CD4-positive, alpha-beta T cell treated with Interleukin-2 at 100 ng/mL for 4 hours (primary cell): ENCODE measurements around the gene NLRX1.
A peak's percentile ranks its signal among the peaks of the same experiment; 100 is the strongest.
"Not testable (repeated sequence)": the region's sequence is repeated elsewhere in the genome, so short reads cannot be mapped to it uniquely, and the experiment has no call there.

Experiments
- DNase-seq: peaks from one replicate; pipeline ENCODE4 v3.0.0-alpha.2; 2020; ENCODE audit warnings: low spot score

The NLRX1 gene

GRCh38 chr11:119153049-119153818 lies 15.3 kb upstream of the NLRX1 start:
- DNase-seq, result no peak

DNA sequence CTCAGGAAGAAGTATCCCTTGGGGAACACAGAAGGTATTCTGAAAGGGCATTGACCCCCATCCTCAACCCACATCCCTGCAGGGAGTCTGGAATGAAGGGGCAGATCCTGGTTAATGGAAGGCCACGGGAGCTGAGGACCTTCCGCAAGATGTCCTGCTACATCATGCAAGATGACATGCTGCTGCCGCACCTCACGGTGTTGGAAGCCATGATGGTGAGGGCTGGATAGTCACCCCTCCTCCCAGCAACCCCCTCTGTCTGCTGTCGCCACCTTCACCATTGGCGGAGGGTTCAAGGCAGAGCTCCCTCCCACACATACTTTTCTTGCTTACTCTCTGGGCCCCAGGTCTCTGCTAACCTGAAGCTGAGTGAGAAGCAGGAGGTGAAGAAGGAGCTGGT lies 14.3 kb upstream of the NLRX1 start:
- DNase-seq, result no peak

- no peak for DNase-seq
Observed at GRCh38 chr11:119155733-119156492, 12.6 kb upstream of the NLRX1 start.

DNA sequence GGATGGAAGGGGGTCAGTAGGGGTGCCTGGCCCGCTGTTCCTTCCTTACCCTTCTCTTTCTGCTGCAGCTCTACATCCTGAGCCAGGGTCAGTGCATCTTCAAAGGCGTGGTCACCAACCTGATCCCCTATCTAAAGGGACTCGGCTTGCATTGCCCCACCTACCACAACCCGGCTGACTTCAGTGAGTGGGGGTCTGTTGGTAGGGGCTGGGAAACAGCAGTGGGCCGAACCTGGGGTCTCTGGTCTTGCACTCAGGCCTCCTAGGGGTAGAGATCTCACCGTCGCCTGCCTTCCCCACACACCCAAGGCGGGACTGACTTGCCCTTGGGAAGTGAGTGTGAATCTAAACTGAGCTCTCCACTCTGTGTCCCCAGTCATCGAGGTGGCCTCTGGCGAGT lies 12.0 kb upstream of the NLRX1 start:
- DNase-seq, result no peak

DNA sequence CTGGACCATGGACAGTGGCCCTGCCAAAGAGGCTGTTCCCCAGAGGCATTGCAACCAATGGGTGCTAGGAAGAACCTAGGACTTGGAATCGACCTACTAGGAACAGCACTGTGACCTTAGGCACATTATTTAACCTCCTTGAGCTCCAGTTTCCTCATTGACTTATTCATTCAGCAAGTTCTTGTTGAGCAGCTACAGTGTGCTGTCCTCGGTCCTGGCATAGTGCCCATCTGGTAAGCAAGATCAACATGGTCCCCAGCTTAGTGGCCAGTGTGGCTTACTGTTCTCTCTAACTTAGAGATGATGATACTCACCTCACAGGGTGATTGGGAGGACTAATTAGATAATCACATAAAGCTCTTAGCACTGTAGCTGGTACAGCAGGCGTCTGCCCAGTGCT lies 11.5 kb upstream of the NLRX1 start:
- DNase-seq, result no peak

DNA sequence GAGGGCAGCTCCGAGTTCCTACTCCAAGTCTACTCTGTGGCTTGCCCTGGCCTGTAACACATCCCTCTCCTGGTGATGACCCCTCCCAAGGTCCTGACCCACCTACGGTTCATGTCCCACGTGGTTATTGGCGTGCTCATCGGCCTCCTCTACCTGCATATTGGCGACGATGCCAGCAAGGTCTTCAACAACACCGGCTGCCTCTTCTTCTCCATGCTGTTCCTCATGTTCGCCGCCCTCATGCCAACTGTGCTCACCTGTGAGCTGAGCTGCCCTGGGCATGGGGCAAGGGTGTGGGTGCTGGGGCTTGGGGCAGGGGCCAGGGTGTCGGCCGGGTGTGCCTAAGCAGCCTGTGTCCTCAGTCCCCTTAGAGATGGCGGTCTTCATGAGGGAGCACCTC lies 10.1 kb upstream of the NLRX1 start:
- DNase-seq, result no peak

- DNase-seq, result no peak
Observed at GRCh38 chr11:119160151-119160550, 8.4 kb upstream of the NLRX1 start.

DNA sequence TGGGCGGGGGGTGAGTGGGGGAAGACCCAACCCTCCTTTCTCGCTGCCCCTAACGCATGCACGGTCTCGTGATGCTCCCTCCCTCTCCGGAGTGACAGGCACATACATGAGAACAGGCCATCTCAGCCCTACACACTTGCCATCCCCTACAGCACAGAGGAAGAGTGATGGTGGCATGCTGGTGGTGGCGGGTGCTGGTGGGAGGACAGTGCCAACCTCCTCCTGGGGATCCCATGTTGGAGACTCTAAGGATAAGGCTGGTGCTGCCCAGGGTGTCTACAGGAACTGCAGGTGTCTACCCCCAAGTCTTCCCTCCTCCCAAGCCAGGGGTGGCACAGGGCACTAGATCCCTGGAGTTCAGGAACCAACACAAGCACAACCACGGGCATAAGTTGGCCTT lies 6.7 kb upstream of the NLRX1 start:
- no peak for DNase-seq

DNA sequence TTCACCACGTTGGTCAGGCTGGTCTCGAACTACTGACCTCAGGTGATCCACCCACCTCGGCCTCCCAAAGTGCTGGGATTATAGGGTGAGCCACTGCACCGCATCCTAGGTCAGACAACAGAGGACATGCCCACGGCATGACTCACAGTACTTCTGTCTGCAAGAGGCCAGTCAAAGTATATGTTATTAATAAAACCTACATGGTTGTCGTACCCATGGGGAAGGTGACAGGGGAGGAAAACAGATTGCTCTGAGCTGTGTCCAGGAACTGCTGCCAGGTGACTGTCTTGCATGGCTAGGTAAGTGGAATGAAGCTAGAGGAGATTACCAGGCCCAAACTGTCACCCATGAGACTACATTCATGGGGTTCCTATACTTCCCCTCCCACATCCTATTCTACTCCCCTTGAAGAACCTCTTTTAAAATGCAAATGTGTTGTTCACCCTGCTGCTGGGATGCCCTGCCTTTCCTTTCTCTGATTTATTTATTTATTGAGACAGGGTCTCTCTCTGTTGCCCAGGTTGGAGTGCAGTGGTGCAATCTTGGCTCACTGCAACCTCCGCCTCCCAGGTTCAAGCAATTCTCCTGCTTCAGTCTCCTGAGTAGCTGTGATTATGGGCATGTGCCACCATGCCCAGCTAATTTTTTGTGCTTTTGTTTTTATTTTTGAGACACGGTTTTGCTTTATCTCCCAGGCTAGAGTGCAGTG lies 2.0 kb upstream of the NLRX1 start:
- no peak for DNase-seq

DNA sequence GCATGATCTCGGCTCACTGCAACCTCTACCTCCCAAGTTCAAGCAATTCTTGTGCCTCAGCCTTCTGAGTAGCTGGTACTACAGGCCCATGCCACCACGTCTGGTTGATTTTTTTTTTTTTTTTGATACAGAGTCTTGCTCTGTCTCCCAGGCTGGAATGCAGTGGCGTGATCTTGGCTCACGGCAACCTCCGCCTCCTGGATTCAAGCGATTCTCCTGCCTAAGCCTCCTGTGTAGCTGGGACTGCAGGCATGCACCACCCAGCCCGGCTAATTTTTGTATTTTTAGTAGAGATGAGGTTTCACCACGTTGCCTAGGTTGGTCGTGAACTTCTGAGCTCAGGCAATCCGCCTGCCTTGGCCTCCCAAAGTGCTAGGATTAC lies 1.5 kb upstream of the NLRX1 start:
- not testable (repeated sequence) for DNase-seq

DNA sequence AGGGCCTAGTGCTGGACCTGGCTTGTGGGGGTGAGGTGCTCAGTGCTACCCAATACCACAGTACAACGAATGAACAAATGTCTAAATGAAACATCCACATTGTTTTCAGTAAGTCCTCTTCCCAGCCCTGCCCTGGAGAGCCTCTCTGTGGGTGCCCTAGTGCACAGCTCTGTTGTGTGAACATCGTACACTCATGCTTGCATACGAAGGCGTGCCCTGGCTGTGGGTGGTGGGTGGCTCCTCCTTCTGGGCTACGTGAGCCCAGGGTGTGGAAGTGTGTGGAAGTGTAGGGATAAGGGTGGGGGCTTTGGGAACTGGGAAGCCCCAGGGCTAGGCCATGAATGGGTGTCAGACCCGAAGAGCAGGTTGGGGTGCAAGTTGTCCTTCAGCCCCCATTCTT lies 592 bp upstream of the NLRX1 start:
- no peak for DNase-seq

- peak; percentile 16 for DNase-seq
Observed at GRCh38 chr11:119169282-119169719, 776 bp downstream of the NLRX1 start.

DNA sequence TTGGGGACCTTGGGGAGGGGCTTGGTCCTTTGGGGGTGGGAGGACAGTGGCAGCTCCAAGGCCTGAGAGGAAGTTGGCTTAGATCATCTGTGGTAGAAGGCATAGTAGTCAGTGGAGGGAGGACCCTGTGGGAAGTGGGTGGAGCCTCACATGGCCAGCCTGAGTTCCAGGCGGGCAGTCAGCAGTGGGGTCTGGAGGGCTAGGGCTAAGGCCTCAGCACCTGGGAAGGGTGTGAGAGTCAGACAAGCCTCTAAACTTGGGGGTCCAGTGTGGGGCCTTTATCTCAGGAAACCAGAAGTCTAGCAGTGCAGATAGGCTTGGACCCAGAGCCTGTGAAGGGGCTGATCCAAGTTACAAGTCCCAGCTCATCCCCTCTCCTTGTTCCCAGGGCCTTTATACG lies 4.0 kb downstream of the NLRX1 start:
- DNase-seq, result no peak

GRCh38 chr11:119173453-119173852 lies 4.9 kb downstream of the NLRX1 start:
- DNase-seq, result no peak

GRCh38 chr11:119175493-119176077 lies 7.1 kb downstream of the NLRX1 start:
- no peak for DNase-seq

DNA sequence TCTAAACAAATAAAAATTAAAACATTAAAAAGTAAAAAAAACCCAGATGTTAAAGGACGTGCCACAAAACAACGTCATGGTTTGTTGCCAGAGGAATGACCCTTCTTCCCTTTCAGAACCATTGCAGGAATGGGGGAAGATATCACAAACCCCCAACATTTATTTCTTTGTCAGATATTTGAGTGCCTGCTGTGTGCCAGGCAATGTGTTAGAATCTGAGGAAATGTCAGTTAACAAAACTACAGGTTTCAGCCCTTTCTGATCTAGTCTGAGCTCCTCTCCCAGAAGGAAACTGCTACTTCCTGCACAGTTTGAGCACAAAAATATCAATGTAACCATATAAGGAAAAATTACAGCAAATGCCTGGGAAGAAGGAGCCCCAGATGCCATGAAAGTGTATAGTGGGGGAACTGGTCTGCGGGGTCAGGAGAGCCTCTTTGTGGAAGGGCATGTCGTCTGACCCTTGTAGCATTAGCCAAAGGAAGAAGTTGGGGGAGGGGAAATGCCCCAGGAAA lies 9.7 kb downstream of the NLRX1 start:
- no peak for DNase-seq

DNA sequence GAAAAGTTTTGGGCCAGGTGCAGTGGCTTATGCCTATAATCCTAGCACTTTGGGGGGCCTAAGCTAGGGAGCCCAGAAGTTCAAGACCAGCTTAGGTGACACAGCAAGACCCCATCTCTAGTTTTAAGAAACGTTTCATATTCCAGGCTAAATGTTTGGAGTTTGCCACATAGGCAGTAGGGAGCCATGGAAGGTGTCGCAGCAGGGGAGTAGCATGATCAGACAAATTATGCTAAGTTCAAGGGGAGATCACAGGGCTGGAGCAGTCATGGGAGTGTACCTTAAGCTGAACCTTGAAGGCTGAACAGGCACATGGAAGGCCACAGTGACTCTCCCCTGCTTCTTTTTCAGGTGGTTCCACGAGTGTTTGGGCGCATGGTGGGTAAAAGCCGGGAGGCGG lies 10.8 kb downstream of the NLRX1 start:
- DNase-seq, result no peak

DNA sequence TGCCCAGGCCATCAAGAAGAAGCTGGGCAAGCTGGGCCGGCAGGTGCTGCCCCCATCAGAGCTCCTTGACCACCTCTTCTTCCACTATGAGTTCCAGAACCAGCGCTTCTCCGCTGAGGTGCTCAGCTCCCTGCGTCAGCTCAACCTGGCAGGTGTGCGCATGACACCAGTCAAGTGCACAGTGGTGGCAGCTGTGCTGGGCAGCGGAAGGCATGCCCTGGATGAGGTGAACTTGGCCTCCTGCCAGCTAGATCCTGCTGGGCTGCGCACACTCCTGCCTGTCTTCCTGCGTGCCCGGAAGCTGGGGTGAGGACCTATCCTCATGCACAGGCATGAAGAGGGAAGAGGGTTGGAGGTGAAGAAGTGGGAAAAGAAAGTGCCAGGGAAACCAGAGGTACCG lies 11.5 kb downstream of the NLRX1 start:
- DNase-seq, result no peak

DNA sequence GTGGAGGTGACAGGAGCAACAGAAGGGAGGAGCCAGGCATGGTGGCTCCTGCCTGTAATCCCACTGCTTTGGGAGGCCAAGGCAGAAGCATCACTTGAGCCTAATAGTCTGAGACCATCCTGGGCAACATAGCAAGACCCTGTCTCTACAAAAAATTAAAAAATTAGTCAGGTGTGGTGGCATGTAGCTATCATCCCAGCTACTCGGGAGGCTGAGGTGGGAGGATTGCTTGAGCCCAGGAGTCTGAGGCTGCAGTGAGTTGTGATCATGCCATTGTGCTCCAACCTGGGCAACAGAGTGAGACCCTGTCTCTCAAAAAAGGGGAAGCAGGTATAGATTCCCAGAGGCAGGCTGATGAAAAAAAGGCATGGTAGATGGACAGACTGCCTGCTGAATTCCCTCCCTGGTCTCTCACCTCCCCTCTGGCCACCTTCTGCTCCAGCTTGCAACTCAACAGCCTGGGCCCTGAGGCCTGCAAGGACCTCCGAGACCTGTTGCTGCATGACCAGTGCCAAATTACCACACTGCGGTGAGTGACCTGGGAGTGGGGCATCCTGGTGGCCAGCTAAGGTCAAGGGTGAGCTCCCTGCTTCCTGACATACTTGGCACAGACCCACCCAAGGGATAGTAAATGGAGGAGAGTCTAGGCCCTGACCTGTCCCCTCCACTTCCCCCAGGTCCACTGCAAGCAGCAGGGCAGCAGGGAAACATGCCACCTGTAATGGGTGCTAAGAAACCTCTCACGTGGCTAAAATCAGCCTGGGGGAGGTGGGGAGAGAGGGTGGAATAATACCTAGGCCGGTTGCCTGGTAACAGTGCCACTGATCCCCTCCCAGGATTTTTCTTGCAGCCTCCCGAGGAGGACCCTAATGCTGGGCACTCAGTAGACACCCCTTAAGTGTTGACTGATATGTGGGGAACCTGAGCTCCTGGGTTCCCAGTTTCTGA lies 12.5 kb downstream of the NLRX1 start:
- no peak for DNase-seq

DNA sequence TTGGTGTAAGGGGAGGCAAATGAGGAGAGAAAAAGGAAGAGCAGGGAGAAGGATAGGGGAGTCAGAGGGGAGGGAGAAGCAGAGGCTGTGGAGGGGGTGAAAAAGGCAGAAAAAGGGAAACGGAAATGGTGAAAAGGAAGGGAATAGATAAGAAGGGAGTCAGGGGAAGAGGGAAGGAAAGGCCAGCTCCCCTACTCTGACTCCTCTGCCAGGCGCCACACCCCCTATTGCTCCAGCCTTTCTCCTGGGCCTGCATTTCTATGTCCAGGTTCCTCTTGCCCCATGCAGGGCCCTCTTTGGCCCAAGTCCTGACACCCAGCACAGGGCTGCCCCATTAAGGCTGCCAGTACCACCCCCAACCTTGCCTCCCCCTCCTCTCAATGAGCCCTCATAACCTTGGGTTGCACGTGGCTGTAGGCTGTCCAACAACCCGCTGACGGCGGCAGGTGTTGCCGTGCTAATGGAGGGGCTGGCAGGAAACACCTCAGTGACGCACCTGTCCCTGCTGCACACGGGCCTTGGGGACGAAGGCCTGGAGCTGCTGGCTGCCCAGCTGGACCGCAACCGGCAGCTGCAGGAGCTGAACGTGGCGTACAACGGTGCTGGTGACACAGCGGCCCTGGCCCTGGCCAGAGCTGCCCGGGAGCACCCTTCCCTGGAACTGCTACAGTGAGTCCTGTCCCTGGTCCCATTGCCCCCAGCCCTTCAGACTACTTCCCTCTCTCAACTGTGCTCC lies 13.3 kb downstream of the NLRX1 start:
- DNase-seq, result no peak

DNA sequence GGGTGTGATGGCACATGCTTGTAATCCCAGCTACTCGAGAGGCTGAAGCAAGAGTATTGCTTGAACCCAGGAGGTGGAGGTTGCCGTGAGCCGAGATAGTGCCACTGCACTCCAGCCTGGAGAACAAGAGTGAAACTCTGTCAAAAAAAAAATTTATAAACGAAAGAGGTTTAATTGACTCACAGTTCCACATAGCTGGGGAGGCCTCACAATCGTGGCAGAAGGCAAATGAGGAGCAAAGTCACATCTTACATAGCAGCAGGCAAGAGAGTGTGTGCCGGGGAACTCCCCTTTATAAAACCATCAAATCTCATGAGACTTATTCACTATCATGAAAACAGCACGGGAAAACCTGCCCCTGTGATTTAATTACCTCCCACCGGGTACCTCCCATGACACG lies 15.9 kb downstream of the NLRX1 start:
- DNase-seq, result not testable (repeated sequence)
